ENCODE data around the gene KLK12.
"Not testable (repeated sequence)": the region's sequence is repeated elsewhere in the genome, so short reads cannot be mapped to it uniquely, and the experiment has no call there.

Gene KLK12

DNA sequence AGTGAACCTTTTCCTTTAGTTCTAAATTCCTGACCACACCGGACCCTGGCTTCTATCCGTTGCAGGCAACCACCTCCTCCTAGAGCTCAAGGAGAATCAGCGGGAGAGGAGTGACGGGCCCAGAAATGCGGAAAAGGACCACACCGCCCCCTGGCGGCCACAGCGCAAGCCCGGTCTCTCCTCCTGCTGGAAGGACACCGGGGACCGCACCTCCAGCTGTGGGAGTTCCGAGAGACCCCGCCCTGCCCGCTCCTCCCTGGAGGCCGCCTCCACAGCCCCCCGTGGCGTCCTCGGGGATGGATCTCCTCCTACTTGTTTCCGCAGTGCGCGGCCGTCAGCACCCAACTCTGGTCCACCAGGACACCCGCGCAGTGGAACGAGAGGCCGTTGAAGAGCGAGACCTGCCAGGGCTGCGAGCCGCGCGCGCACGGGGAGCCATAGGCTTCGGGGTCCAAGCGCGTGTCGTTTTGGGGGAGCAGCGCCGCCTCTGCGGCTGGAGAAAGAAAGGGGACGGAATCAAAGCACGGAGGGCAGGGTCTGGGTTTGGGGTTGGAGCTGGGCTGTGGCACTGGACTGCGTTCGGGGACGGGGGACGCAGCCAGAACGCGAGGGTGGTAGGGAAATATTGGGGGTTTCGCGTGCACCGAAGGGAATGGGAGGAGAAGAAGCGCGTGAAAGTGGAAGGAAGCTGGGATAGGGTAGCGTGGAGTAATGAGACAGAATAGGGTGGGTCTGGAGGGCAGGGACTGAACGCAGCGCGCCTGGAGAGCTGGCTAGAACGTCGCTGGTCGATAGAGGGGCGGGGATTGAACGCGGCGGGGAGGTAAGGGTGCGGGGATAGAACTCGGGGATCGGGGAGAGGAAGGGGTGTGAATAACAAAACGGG, 17.8 kb downstream of the KLK12 start:
- DNase-seq: peak in 46 of 51 donors; percentile 5 to 86 (median 42)

DNA sequence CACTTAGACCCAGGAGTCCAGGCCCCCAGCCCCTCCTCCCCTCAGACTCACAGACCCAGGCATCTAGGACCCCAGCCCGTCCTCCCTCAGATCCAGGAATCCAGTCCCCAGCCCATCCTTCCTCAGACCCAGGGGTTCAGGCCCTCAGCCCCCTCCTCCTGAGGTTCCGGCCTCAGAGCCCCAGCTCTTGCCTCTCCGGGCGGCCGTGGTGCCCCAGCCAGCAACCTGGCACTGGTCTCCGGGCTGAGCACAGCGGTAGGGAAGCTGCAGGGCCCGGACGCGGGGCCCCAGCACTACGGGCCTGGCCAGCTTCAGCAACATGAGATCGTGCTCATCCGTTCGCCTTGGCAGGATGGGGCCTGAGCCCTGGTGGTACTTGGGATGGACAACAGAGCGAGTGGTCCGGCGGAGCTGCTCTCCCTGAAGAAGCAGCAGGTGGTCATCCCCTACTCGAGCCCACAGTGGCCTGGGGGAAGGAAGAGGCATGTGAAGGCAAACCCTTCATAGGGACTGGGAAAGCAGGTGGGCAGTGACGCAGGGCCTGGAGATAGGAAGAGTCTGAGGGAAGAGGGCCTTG, 19.0 kb downstream of the KLK12 start:
- DNase-seq: no peak

DNA sequence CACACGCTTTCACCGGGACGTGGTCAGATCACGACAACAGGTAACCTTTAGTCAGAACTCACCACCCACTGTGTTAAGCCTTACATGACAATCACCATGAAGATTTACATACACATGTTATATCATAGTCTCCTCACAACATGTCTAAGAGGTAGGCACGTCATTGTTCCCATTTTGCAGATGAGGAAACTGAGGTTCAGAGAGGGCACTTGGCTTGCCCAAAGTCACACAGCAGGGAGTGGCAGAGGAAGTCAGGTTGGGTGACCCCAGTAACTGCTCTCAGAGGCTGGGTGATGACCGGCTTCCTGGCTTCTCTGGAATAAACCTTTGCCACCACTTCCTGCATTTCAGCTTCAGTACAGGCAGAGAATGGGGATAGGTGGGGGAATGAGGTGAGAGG, 20.6 kb downstream of the KLK12 start:
- DNase-seq: no peak

DNA sequence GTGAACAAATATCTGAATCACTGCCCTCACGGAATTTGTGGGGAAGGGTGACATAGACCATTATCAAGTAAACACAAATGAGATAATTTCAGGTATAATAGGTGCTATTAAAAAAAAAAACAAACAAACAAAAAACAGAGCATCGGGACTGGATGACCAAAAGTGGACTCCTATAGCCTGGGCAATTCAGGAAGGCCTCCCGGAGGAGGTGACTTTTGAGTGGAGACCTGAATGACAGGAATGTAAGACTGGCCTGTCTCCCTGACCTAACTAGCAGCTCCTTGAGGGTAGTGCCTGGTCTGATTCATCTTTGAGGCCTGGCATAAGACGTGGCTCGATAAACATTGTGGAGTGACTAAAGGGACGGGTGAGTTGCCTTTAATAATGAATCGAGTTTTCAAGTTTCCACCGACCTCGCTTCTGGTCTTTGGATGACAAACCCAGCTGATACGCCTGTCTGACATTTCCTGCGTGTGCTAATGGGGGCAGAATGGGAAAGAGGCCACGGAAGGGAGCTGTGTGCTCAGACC, 22.1 kb downstream of the KLK12 start:
- DNase-seq: no peak

DNA sequence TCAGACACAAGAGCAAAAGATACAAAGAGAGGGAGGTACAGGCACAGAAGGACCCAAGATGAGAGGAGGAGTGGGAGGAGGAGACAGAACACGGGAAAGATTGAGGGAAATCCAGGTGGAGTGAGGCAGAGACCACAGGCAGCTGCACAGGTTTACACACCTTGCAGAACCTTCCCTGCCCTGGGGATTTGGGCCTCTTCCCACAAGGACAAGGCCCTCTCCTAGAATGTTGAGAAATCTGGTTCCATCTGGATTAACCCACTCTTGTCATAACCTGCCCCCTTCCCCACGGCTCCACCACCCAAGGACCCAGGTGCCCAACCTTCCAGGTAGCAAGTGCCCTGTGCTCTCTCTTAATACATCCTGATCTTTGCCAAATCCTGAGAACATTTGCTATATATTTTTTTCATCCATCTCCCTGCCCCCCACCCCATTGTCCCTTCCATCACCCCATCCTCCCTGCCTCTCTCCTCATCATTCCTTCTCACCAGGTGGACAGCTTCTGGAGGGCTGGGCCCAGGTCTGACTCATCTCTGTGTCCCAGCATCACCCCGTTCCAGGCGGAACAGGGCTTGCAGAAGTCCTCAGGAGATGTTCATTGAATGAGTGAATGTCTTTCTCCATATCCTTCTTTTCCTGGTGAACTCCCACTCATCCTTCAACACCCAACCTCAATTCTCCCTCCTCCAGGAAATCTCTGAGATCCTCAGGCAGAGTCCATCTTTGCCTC, 24.6 kb downstream of the KLK12 start:
- no peak for DNase-seq

DNA sequence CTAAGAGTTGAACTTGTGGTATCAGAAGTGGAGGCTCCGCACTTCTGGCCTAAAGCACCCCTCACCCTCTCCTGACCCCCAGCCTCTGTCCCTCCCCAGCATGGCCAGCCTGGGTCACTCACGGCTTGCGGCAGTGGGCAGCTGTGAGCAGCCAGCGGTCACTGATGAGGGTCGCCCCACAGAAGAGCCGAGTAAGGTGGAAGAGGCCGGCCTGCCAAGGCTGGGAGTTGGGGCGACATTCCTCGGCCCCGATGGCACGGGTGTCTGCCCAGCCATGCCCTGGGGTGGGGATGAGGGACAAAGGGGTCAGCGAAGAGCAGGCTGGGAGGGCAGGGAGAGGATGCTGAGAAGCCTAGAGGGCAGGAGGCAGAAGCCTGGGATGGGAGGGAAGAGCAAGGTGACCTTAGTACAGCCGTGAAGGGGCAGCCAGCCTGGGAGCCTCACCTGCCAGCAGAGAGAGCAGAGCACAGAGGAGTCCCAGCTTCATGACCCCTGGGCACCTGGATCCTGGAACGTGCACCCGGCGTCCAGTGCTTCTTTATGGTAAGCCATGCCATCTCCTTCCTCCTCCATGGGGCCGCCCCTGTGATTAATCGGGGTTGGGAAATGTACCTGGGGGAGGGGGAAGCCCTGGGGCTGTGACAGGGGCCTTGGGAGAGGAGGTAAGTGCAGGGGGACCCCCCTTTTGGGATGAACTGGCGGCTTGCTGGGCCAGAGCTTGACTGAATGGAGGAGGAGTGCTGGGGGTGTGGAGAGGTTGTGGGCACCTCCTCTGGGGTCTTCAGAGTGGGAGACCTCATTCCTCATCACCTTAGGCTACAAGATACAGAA, 25.5 kb downstream of the KLK12 start:
- DNase-seq: no peak

DNA sequence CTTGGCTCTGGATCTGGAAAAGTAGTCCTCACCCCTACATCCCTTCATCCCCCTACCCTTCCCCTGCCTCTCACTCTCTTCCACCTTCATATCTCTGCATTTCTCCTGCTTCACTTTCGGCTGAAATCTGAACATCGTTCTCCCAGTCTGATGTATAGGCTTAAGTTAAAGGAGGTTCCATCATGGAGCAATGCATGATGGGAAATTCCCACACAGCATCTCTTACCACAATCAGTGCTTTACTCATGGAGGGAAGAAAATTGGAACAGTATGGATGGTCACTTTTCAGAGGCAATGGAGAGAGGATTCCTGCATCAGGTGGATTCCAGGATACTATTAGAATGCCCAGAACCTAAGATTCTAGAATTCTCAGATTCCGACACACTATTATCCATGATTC, 27.3 kb downstream of the KLK12 start:
- DNase-seq: no peak

DNA sequence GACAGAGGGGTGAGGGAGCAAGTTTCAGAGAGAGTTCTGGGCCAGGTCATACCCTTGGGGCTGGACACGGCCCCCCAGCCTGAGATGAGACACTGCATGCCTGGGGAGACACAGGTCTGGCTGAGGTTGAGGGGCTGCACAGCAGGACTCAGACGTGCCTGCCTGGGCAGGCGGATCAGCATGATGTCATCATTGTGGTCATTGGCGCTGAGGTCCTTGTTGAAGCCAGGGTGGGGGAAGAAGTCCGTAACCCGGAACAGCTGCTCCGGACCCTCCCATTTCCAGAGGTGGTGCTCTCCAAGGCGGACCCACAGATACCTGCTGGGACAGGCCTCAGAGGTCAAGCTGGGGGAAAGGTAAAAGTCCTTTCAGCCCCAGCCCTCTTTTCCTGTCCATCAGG, 28.4 kb downstream of the KLK12 start:
- no peak for DNase-seq

DNA sequence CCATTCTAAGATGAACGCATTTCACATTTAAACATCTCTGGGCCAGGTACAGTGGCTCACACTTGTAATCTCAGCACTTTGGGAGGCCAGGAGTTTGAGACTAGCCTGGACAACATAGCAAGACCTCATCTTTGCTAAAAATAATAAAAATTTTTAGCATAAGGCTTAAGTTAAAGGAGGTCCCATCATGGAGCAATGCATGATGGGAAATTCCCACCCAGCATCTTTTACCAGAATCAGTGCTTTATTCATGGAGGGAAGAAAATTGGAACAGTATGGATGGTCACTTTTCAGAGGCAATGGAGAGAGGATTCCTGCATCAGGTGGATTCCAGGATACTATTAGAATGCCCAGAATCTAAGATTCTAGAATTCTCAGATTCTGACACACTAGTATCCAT, 29.6 kb downstream of the KLK12 start:
- DNase-seq: no peak

DNA sequence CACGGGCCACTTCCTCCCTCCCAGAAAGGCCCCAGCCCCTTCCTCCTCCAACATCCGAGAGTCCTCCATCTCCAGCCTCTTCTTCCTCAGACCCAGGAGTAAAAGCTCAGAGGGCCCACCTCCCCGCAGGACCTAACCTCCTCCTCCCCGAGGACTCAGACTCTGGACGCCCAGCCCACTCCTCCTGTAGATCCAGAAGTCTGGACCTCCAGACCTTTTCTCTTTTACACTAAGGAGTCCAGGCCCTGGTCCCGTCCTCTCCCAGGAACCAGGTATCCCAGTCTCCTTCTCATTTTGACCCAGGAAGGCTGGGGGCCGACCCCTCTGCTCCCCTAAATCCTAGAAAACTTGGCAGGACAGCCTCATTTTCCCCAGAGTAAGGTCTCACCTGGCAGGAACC, 31.5 kb downstream of the KLK12 start:
- no peak for DNase-seq

DNA sequence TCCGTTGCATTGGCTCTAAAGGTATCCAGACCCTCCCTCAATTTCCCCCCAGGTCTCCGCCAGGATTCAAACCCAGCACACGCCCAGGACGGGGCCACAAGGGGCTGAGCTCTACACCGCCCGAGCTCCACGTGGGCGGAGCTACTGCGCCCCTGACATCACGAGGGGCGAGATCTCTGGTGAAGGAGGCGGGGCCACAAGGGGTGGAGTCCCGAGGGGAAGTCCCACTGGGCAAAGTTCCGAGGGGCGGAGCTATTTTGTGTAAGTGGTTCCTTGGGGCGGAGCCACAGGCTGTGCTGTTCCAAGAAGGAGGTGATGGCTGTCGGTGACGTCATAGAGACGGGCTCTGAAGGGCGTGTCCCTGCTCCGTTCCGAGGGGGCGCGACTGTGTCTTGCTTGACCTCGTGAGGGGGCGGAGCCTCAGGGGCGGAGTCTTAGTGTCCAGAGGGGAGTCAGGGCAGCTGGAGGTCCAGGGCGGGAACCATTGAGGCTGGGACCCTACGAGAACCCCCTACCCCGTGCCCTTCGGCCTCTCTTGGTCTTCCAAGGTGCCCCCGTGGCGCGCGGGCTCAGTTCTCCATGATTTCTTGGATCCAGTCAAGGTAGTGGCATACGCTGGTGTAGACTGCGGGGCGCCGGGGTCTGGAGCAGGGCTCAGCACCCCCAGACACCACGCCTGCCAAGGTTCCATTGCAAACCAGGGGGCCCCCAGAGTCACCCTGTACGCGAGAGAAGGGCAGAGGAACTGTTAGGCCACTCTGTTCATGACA, 32.1 kb downstream of the KLK12 start:
- DNase-seq: peak in 4 of 51 donors; percentile 5 to 34 (median 17)

DNA sequence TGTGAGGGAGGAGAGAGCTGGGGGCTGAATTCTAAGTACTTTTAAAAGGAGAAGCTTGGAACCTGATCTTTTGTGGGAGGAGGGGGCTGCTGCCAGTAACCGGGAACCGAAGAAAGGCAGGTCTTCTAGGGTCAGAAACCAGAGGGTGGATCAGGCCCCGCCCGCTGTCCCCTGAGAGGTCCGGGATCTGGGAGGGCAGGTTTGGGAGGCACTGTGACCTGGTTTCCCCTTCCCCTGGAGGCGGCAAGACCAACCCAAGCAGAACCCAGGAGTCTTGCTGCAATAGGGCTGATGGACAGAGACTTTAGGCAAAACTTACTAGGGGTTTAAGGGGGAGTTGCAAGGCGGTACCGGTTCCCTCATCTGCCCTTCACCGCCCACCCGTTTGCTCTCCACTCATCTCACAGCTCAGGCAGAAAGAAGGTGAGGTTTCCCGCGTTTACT, 32.7 kb downstream of the KLK12 start:
- no peak for DNase-seq

DNA sequence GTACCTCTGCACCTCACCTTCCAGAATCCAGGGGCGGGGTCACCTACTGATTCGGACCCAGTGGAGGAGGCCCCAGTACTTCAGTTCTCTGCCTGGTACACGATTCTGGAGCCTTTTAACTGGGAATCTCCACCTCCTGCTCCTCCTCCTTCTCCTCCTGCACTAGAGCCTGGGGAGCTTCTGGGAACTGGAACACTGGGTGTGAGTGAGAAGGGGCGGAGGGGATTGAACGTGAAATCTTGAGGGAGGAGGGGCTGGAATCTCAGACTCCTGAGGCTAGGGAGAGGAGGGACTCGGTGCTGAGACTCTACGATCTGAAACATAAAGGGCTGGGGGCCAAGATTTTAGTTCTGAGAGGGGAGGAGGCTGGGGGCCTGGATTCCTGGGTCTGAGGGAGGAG, 33.3 kb downstream of the KLK12 start, which contains the start of gene KLK8:
KLK8 (minus strand) TSS at position 90 of the 400 bp plus-strand sequence. CDS start 437 bp downstream, outside the sequence.
- DNase-seq: no peak

DNA sequence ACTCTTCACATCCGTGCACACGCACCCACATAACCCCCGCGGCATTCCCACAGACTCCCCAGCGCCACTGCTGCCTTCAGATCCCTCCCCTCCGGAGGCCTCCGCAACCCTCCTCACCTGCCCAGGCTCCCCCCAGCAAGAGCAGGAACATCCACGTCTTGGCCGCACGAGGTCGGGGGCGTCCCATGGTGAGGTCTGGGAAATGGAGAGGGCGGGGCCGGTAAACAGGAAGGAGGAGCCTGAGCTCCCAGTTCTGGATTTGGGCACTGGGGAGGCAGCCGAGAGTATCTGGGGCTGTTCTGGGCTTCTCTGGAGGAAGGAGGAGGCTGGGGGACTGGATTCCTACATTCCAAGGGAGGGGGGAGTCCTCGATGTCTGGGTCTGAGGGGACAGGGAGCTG, 33.8 kb downstream of the KLK12 start:
- DNase-seq: no peak

DNA sequence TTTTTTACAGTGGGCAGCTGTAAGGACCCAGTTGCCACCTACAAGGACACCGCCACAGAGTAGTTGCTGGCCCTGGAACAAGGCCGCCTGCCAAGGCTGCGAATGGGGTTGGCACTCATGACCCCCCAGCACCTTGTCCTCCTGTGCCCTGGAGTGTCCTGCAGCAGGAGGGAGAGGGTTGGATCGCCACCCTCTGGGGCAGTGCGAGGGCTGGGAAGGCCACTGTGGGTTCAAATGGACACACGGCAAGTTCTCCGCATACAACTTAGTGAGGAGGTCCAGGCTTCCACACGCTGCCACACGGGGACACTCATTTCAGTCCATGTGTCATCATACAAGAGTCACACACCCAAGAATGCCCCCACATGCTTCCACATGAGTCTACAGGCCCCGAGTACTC, 34.4 kb downstream of the KLK12 start:
- no peak for DNase-seq

DNA sequence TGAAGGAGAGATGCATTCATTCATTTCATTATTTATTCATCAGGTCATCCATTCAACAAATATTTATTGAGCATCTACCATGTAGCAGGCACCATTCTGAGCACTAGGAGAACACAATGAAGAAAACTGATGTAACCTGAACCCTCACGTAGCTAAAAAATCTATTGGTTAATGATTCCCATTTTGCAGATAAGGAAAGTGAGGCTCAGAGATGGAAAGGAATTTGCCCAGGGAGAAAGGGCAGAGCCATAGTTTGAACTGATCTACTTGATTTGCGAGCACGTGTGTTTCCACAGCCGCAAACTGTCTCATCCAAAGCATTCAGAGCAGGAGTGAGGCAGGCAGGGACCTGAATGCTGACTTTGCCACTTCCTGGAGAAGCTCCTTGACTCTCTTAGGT, 36.1 kb downstream of the KLK12 start:
- no peak for DNase-seq

DNA sequence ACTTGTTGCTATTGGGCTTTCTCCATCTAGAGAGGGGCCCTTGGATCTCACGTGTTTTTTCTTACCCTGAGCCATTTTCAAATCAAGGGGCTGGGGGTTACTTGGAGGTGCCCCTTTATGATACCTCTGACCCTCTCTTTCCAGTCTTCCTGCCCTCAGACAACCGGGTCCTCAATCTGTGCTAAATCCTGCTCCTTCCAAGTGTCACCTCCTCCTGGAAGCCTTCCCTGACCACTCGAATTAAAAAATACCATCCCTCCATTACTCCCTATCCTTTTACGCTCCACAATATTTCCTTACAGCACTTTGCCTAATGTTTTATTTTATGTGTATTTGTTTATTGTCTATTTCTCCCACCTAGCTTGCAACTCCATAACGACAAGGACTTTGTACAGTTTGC, 36.7 kb downstream of the KLK12 start:
- no peak for DNase-seq

DNA sequence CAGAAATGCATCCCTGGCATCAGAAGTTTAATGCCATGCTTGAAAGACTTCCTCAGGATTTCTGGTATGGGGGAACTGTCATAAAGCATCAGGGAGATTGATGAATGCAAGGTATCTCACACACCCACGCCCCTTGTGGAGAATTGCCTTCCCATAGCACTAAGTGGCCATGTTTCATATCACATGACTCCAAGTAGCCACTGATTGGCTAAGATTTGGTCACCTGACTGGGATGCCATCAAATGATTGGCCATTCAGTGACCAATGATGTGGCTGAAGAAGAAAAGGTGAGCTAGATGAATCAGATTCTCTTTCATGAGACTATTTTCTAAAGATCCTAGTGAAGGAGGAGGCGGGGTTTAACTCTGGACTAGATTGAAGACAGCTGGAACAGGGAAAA, 40.7 kb downstream of the KLK12 start:
- no peak for DNase-seq

DNA sequence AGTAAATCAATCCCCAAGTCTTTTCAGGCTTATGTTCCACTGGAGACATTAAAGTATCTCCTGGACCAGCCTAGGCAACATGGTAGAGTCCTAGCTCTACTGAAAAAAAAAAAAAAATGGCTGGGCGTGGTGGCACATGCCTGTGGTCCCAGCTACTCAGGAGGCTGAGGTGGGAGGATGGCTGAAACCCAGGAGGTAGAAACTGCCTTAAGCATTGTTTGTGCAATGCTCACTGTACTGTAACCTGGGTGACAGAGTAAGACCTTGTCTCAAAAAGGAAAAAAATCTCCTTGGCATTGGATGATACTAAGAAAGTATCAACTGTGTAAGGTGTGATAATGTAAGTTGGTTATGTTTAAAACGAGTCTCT, 42.2 kb downstream of the KLK12 start:
- no peak for DNase-seq

DNA sequence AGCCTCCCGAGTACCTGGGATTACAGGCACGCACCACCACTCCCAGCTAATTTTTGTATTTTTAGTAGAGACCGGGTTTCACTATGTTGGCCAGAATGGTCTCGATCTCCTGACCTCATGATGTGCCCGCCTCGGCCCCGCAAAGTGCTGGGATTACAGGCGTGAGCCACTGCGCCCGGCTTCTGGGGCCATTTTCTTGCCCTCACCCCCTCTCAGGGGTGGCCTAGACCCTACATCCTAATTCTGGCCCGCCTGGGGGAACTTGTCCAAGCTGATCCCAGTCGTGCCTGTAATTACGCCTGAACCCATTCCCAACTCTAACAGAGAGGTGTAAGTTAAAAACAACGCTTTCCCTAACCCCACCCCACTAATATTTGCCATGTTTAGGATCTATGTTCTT, 50.4 kb downstream of the KLK12 start:
- DNase-seq: not testable (repeated sequence)

Measured in hypothalamus (tissue), 51 donors.